ENCODE measurements around the gene SHB.

The SHB gene

GRCh38 chr9:38020151-38021076 is 48.6 kb downstream of the SHB start:
- DNase-seq: no peak

DNA sequence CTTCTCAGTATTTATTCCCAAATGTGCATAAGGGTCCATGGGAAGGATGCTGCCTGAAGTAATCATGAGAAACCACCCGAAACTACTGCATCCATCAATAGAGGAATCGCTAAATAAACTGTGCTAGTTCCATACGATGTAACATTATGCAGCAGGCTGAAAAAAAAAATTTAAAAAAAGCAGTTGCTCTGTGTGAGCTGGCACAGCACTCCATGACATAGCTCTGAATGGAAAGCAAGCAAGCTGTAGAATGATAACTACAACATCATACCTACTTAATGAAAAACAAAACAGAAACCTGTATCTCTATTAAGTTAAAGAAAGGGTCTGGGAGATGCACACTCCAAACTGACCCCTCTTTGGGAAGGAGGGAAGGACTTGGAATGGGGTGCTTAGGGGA is 49.3 kb downstream of the SHB start:
- DNase-seq: no peak

GRCh38 chr9:38018958-38019602 is 49.9 kb downstream of the SHB start:
- peak; percentile 75 for DNase-seq

GRCh38 chr9:38018241-38018957 is 50.6 kb downstream of the SHB start:
- no peak for DNase-seq

- no peak for DNase-seq
These were observed 51.2 kb downstream of the SHB start for GRCh38 chr9:38017885-38018186.

- DNase-seq: peak; percentile 81
These were observed 51.7 kb downstream of the SHB start for GRCh38 chr9:38017149-38017884.

GRCh38 chr9:38016375-38017135 is 52.5 kb downstream of the SHB start:
- peak; percentile 87 for DNase-seq

DNA sequence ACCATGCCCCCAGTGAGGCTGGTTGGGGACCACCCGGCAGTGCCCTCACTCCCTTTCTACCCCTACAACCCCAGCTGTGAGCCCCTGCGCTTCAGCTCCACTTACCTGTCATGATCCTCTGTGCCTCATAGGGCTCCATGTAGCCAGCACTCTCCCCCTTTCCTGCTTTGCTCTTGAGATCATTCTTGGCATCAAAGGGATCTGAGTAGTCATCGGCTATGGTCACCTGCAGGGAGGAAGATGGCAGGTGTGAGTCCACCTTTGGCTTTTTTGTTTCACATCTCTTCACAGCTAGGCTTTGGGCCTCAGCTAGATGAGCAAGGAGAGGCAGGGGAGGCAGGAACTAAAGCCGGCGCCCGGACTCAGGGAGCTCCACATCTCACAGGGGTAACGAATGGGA is 53.1 kb downstream of the SHB start:
- no peak for DNase-seq

DNA sequence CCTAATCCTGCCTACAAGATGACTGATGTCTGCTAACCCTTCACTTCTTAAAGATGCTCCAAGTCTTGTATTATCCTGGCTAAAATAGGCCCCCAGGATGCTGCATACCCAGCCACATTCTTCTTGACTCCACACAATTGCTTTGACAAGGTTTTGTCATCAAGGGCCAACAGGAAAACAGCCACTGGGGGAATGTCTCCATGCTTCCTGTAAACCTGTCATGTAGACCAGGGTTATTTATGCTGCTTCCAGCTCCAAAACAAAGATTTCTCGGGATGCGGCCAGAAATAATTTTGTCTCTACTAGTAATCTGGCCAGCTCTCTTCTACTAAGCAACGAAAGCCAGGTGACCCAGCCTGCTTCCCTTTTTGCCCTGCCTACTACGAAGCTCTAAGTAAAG is 53.8 kb downstream of the SHB start:
- DNase-seq: no peak

GRCh38 chr9:38012767-38013450 is 56.1 kb downstream of the SHB start:
- no peak for DNase-seq

- DNase-seq: no peak
These were observed 57.0 kb downstream of the SHB start for GRCh38 chr9:38011991-38012390.

GRCh38 chr9:38010918-38011704 is 57.9 kb downstream of the SHB start:
- no peak for DNase-seq

DNA sequence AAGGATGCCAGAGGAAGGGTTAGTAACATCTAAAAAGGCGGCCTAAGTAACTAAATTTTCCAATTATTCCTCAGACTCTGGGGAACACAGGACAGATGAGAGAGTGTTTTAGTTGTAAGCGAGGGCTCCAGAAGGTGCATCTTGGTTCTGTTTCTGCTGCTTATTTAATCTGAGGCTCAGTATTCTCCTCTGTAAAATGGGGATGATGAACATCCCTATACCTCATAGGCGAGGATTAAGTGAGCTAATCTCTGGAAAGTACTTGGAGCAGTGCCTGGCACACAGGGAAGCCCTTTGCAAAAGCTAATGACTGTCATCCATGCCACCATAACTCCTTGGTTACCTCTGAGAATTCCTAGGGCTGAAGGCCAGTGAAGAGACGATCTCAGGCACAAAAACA is 59.0 kb downstream of the SHB start:
- DNase-seq: no peak

DNA sequence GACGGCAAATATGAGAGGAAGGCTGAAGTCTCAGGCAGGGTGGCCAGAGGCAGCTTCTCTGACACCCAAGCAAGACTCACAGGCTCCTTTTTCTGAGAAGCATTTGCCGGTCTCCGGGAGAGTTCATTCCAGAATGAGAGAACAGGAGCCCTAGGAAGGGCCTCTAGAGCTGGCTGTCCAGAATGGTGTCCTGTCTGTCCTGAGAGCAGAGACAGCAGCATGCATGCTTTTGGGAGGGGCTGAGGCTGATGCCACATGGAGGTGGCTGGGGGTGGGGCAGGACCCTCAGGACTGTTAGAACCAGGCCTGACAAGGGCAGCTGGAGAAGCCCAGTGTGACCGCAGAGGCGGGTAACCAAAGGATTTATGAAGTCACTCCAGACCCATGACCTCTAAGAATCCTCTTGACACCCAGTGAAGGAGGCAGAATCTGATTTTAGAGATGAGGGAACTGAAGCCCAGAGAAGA is 60.0 kb downstream of the SHB start:
- DNase-seq: no peak

GRCh38 chr9:38008168-38009034 is 60.6 kb downstream of the SHB start:
- peak; percentile 84 for DNase-seq

DNA sequence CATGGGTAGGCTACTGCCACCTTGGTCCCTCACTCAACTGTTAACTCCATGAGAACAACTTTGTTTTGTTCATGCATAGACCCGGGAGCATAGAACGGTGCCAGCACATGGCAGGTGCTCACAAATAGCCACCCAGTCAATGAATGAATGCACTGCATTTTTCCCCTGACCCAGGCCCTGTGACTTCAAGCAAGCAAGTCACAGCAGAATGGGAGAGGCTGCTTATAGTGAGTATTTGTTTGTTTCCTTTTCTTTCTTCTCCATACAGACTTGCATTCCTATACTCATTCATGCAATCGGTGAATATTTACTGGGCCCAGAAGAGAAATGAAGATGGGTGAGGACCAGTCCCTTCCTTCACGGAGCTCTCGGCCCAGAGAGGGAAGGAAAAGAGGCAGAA is 62.0 kb downstream of the SHB start:
- DNase-seq: peak; percentile 22

GRCh38 chr9:38006163-38006562 is 62.9 kb downstream of the SHB start:
- no peak for DNase-seq

DNA sequence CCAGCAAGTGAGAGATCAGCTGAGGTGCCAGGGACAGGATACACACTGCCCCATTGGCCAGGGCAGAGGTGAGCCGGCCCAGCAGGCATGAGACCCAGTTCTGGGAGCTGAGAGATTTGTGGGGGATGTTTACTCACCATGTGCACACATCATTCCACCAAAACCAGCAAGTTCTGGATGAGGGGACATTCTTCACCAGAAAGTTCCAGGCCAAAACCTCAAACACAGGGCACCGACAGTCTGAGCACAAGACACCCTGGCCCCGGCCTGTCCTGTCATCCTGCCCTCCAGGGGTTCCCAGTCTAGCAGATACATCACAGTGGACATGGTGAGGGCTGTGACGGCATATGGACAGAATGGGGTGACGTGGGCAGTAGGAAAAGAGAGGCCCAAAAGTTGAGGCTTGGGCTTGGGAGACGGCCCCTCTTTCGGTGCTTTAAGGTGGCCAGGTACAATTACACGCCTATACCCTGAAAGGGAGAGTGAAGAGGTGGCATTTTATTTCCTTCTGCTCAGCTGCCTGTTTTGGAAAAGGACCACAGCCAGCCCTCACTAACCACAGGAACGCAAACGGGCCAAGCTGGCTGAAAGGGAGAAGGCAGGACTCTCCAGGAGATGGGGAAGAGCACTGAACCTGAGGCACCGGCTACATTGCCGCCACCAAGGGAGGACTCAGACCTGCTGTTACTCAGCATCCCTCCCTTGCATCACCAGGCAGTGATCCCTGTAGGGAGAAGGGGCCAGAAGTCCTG is 64.0 kb downstream of the SHB start:
- no peak for DNase-seq

Data from kidney glomerular epithelial cell (primary cell).